Fibroblast of lung (primary cell): ENCODE data around the gene ARFIP1. TPM values are rescaled to one million over a fixed set of nuclear protein-coding genes. Genes with fewer than 3 reads are reported as not detected.

Source experiments
- DNase-seq, 2 donors: peaks; one replicate each; pipeline versions ENCODE4 v3.0.0 to v3.0.0-alpha.2; 2010; ENCODE audit warnings: low read depth in 2 of 2
- H2AFZ ChIP-seq: 2 replicates; pipeline ENCODE4 v1.5.1; 2012; ENCODE audit warnings: low read length, control low read depth, inconsistent platforms
- H3K27ac ChIP-seq: 2 replicates; pipeline ENCODE4 v1.5.1; 2011; ENCODE audit warnings: low read length, control low read depth; ENCODE audit not compliant: insufficient read depth
- H3K27me3 ChIP-seq: 2 replicates; pipeline ENCODE4 v1.5.1; 2011; ENCODE audit warnings: mild to moderate bottlenecking, low read length; ENCODE audit not compliant: control insufficient read depth, insufficient read depth
- H3K36me3 ChIP-seq: 2 replicates; pipeline ENCODE4 v1.5.1; 2011; ENCODE audit warnings: low read length; ENCODE audit not compliant: control insufficient read depth, insufficient read depth
- H3K4me1 ChIP-seq: 2 replicates; pipeline ENCODE4 v1.5.1; 2011; ENCODE audit warnings: low read length; ENCODE audit not compliant: control insufficient read depth, insufficient read depth; ENCODE audit errors: extremely low read depth
- H3K4me2 ChIP-seq: 2 replicates; pipeline ENCODE4 v1.5.1; 2011; ENCODE audit warnings: low read length, control low read depth; ENCODE audit not compliant: insufficient read depth; ENCODE audit errors: extremely low read depth
- H3K4me3 ChIP-seq, 4 experiments: fragments of 200-600 bp in 1 of 4; sonication (generic) in 1 of 4; replicated peaks in 1 of 4; 2 replicates each; pipeline ENCODE4 v1.5.1; 2011 to 2016; ENCODE audit warnings: low read length in 4 of 4, low read depth in 3 of 4, mild to moderate bottlenecking in 3 of 4, control low read depth in 2 of 4, inconsistent platforms in 1 of 4, mixed read lengths in 1 of 4; ENCODE audit not compliant: insufficient read depth in 1 of 4; ENCODE audit errors: control extremely low read depth in 1 of 4
- H3K79me2 ChIP-seq: 2 replicates; pipeline ENCODE4 v1.5.1; 2012; ENCODE audit warnings: mild to moderate bottlenecking, low read length, inconsistent platforms; ENCODE audit not compliant: control insufficient read depth, insufficient read depth
- H3K9ac ChIP-seq: 2 replicates; pipeline ENCODE4 v1.5.1; 2011; ENCODE audit warnings: mild to moderate bottlenecking, low read length, control low read depth; ENCODE audit not compliant: insufficient read depth
- H3K9me3 ChIP-seq: 2 replicates; pipeline ENCODE4 v1.5.1; 2012; ENCODE audit warnings: low read depth, low read length; ENCODE audit not compliant: control insufficient read depth, insufficient read depth
- H4K20me1 ChIP-seq: 2 replicates; pipeline ENCODE4 v1.5.1; 2011; ENCODE audit warnings: low read length; ENCODE audit not compliant: control insufficient read depth, insufficient read depth; ENCODE audit errors: extremely low read depth
- CTCF ChIP-seq, 2 donors: IDR thresholded peaks in 1 of 2; conservative IDR thresholded peaks in 1 of 2; 1 replicate in 1 of 2; 2 replicates in 1 of 2; pipeline ENCODE4 v1.5.1; 2011 to 2012; ENCODE audit warnings: low read length in 2 of 2, control low read depth in 1 of 2, inconsistent platforms in 1 of 2, low read depth in 1 of 2, mild to moderate bottlenecking in 1 of 2
- EZH2 ChIP-seq: IDR thresholded peaks from 2 replicates; pipeline ENCODE4 v1.5.1; 2012; ENCODE audit warnings: low read length, control low read depth, mild to moderate bottlenecking; ENCODE audit errors: missing control alignments
- polyA plus RNA-seq, 2 donors: library from polyadenylated mRNA; depleted of rRNA in 1 of 2; stranded (reverse) in 1 of 2; unstranded in 1 of 2; fragments of >200 nt; gene quantifications; 2 replicates each; pipeline ENCODE4 v1.2.1, GENCODE V29; 2011 to 2012; ENCODE audit warnings: missing spikeins in 1 of 2
- total RNA-seq: library from RNA; depleted of rRNA; stranded (reverse); fragments of >200 nt; gene quantifications from 2 replicates; pipeline ENCODE4 v1.2.1, GENCODE V29; 2014

The ARFIP1 gene
- total and polyA plus RNA-seq, 2 donors (not counting 1 experiment from before 2014, with no cell fraction given), result 35.6 to 40.8 TPM

DNA sequence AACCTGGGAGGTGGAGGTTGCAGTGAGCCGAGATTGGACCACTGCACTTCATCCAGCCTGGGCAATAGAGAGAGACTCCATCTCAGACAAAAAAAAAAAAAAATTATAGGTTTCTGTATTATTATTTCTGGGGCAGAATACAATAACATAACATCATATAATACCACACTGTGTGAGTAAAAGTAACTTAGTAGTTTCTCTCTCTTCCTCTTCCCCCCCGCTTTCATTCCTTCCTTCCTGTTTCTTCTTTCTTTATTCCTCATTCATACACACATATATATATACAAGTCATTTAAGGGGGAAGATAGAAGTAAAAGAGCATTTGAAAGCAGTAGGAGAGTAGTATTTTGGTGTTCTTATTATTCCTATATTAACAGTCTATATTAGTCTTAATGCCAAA, 100.5 kb downstream of the ARFIP1 start:
- no peaks in the 10 kb centered on the region for H3K36me3 ChIP-seq
- no peaks in the 10 kb centered on the region for H4K20me1 ChIP-seq
- no peaks in the 10 kb centered on the region for H3K27me3 ChIP-seq
- H3K79me2 ChIP-seq, result no peaks in the 10 kb centered on the region
- no peak overlapping the region for H3K4me2 ChIP-seq
- no peaks in the 10 kb centered on the region for H3K9me3 ChIP-seq
- H3K4me3 ChIP-seq, result no peak overlapping the region
- no peaks in the 10 kb centered on the region for H3K4me1 ChIP-seq
- DNase-seq, result no peak
- no peak overlapping the region for H3K27ac ChIP-seq
- no peak overlapping the region for H2AFZ ChIP-seq
- TF ChIP-seq EZH2 (no peak), CTCF (conservative IDR thresholded peaks at IDR 0.05 in 1 of 2, IDR thresholded peaks at IDR 0.05 in 1 of 2; ENCODE audit: low read depth in 1 of 2, low read length in 2 of 2) (no peak)
- H3K9ac ChIP-seq, result no peak overlapping the region

DNA sequence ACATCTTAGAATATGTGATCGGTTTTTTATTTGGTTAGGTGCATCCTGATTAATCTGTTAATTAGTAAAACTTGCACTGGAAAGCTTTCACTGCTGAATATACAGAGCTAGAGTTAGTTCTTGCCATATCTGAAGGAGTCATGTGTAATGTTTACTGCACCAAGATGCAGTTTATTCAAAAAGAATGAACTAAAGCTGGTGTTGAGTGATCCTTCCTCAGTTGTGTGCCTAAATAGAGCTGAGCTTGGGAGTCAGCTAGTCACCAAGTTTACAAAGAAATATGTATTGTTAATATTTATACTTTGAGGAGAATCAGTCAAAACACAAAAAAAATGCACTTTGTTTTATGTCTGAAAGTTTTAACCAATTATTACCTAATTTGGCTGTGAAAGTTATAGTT, 102.2 kb downstream of the ARFIP1 start:
- no peak for TF ChIP-seq CTCF (conservative IDR thresholded peaks at IDR 0.05 in 1 of 2, IDR thresholded peaks at IDR 0.05 in 1 of 2; ENCODE audit: low read depth in 1 of 2, low read length in 2 of 2)
- no peak for TF ChIP-seq EZH2
- H3K27me3 ChIP-seq, result no peaks in the 10 kb centered on the region
- peak in 1 of 2 donors; percentile 25 for DNase-seq
- no peak overlapping the region for H3K4me2 ChIP-seq
- H3K27ac ChIP-seq, result no peak overlapping the region
- no peaks in the 10 kb centered on the region for H3K4me1 ChIP-seq
- no peak overlapping the region for H3K9ac ChIP-seq
- H3K36me3 ChIP-seq, result no peaks in the 10 kb centered on the region
- no peak overlapping the region for H3K4me3 ChIP-seq
- H3K79me2 ChIP-seq, result no peaks in the 10 kb centered on the region
- no peak overlapping the region for H2AFZ ChIP-seq
- H3K9me3 ChIP-seq, result no peaks in the 10 kb centered on the region
- H4K20me1 ChIP-seq, result no peaks in the 10 kb centered on the region

- Histone ChIP-seq H3K9ac (no peak overlapping the region), H3K79me2 (no peaks in the 10 kb centered on the region), H3K9me3 (no peaks in the 10 kb centered on the region), H3K4me3 (no peak overlapping the region), H3K4me2 (no peak overlapping the region), H2AFZ (no peak overlapping the region), H3K27me3 (no peaks in the 10 kb centered on the region), H3K36me3 (no peaks in the 10 kb centered on the region), H4K20me1 (no peaks in the 10 kb centered on the region), H3K4me1 (no peaks in the 10 kb centered on the region), H3K27ac (no peak overlapping the region)
- TF ChIP-seq EZH2 (no peak), CTCF (conservative IDR thresholded peaks at IDR 0.05 in 1 of 2, IDR thresholded peaks at IDR 0.05 in 1 of 2; ENCODE audit: low read depth in 1 of 2, low read length in 2 of 2) (no peak)
- DNase-seq, result no peak
These were observed 105.4 kb downstream of the ARFIP1 start for GRCh38 chr4:152885185-152885584.
